GM12878 (cell line): ENCODE data around the gene SPART. TPM values are rescaled to one million over a fixed set of nuclear protein-coding genes. Genes with fewer than 3 reads are reported as not detected.

Experiments used
- BHLHE40 ChIP-seq, 2 experiments: fragments of 450-650 bp in 1 of 2; IDR thresholded peaks; 2 replicates each; pipeline ENCODE4 v1.6.1; 2011 to 2017; ENCODE audit warnings: low read depth in 2 of 2, borderline replicate concordance in 1 of 2, improper control_type of control experiment in 1 of 2, low read length in 1 of 2, mild to moderate bottlenecking in 1 of 2
- LARP7 ChIP-seq: fragments of 450-650 bp; IDR thresholded peaks from 2 replicates; pipeline ENCODE4 v1.6.1; 2017; ENCODE audit warnings: mild to moderate bottlenecking
- POLR2A ChIP-seq: IDR thresholded peaks from 2 replicates; pipeline ENCODE4 v1.6.1; 2011; ENCODE audit warnings: low read depth, mild to moderate bottlenecking, low read length
- RAD21 ChIP-seq: IDR thresholded peaks from 2 replicates; pipeline ENCODE4 v1.6.1; 2011; ENCODE audit warnings: mild to moderate bottlenecking, low read depth, low read length, moderate library complexity; ENCODE audit not compliant: insufficient read depth
- RUNX3 ChIP-seq: IDR thresholded peaks from 2 replicates; pipeline ENCODE4 v1.6.1; 2012; ENCODE audit warnings: low read length, inconsistent platforms
- SMC3 ChIP-seq: IDR thresholded peaks from 2 replicates; pipeline ENCODE4 v1.6.1; 2011; ENCODE audit warnings: low read length, improper control_type of control experiment, borderline replicate concordance
- polyA plus RNA-seq, 11 experiments: library from polyadenylated mRNA; depleted of rRNA in 4 of 11; unstranded in 6 of 11; stranded (reverse) in 5 of 11; fragments of >200 nt; fragmentation: Nextera tagmentation in 4 of 11; fragmentation: Illumina TruSeq in 1 of 11; extraction: Ambion mirVana in 4 of 11; extraction: Trizol in 1 of 11; gene quantifications; 1 replicate in 1 of 11; 2 replicates in 10 of 11; pipeline versions ENCODE4 v1.2.1 to v1.2.3, GENCODE V29; 2011 to 2016; ENCODE audit warnings: inconsistent platforms in 2 of 11, missing spikeins in 2 of 11, low read depth in 1 of 11
- total RNA-seq, 4 experiments: library from RNA; depleted of rRNA in 3 of 4; stranded (reverse); fragments of >200 nt in 3 of 4; fragmentation: Illumina TruSeq in 1 of 4; extraction: Trizol in 1 of 4; gene quantifications; 2 replicates each; pipeline versions ENCODE4 v1.2.1 to v1.2.3, GENCODE V29; 2013 to 2021
- TF ChIP-seq, protein P1 (sequence below): IDR thresholded peaks from 2 replicates; pipeline ENCODE4 v1.6.1; 2012; ENCODE audit warnings: improper control_type of control experiment, low read depth, low read length; ENCODE audit not compliant: insufficient replicate concordance

Gene SPART
- total and polyA plus RNA-seq, 10 of the 15 experiments (the other 5 are each of a cell fraction or from before 2014, with no cell fraction given) = 17.6 to 74.6 (median 42.1) TPM

DNA sequence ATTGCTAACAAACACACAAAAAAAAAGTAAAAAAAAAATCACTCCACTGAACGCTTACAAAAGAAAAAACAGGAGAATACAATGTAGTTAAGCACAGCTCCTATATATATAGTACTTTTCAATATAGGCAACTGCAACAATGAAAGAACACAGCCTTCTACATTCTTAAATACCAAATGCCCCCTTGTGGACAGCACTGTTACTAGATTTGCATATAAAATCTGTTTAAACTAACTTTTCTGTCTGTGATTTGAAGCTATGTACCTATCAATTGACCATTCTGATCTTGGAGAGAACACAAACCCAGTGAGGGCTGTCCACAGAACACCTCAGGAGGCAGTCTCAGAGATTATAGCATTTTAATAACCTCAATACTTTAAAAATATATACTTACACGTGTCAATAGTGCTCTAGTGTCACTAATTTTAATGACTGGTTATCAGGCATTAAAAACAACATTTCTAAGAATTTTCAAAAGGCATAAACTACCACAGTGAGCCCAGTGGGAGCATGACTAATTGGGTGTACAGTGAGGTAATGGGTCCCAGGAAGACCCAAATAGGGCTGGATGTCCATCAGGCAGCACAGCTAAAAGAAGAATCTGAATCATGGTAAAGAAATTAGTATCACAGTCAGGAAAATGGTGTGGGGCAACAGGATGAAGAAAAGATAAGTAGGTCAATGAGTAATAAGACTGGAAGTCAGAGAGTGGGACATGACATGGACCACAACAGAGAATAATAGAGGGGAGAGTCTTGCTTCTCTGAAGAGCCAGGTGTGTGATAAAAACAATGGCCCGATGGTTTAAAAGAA lies 70.8 kb downstream of the SPART start (continued):
- TF ChIP-seq, protein P1, sequence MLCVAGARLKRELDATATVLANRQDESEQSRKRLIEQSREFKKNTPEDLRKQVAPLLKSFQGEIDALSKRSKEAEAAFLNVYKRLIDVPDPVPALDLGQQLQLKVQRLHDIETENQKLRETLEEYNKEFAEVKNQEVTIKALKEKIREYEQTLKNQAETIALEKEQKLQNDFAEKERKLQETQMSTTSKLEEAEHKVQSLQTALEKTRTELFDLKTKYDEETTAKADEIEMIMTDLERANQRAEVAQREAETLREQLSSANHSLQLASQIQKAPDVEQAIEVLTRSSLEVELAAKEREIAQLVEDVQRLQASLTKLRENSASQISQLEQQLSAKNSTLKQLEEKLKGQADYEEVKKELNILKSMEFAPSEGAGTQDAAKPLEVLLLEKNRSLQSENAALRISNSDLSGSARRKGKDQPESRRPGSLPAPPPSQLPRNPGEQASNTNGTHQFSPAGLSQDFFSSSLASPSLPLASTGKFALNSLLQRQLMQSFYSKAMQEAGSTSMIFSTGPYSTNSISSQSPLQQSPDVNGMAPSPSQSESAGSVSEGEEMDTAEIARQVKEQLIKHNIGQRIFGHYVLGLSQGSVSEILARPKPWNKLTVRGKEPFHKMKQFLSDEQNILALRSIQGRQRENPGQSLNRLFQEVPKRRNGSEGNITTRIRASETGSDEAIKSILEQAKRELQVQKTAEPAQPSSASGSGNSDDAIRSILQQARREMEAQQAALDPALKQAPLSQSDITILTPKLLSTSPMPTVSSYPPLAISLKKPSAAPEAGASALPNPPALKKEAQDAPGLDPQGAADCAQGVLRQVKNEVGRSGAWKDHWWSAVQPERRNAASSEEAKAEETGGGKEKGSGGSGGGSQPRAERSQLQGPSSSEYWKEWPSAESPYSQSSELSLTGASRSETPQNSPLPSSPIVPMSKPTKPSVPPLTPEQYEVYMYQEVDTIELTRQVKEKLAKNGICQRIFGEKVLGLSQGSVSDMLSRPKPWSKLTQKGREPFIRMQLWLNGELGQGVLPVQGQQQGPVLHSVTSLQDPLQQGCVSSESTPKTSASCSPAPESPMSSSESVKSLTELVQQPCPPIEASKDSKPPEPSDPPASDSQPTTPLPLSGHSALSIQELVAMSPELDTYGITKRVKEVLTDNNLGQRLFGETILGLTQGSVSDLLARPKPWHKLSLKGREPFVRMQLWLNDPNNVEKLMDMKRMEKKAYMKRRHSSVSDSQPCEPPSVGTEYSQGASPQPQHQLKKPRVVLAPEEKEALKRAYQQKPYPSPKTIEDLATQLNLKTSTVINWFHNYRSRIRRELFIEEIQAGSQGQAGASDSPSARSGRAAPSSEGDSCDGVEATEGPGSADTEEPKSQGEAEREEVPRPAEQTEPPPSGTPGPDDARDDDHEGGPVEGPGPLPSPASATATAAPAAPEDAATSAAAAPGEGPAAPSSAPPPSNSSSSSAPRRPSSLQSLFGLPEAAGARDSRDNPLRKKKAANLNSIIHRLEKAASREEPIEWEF = no peak
- TF ChIP-seq RUNX3 (no peak), LARP7 (no peak), BHLHE40 (IDR thresholded peaks at IDR 0.05; ENCODE audit: borderline replicate concordance in 1 of 2, low read depth in 2 of 2, low read length in 1 of 2) (no peak), SMC3 (peak; percentile 72; the same call in 1 of the 2 replicates), RAD21 (peak; percentile 69), POLR2A (no peak)
